Measurements from ENCODE around the gene PGAP6. TPM values are rescaled to one million over a fixed set of nuclear protein-coding genes. Genes with fewer than 3 reads are reported as not detected.
A peak's percentile ranks its signal among the peaks of the same experiment; 100 is the strongest.

PGAP6 gene
- total and polyA plus RNA-seq, 4 donors: 27.4 to 41.4 (median 39.0) TPM

GRCh38 chr16:370979-371514 is 10.7 kb downstream of the PGAP6 start:
- 42 to 54% methylated on average over 8 to 10 of the region's 10 CpGs for WGBS, 2 donors
- intact Hi-C loops (cut with DNase I): no loop called here
- no peak for ATAC-seq (ENCODE audit: low FRiP score)
- H3K4me1 ChIP-seq (ENCODE audit: control insufficient read depth in 1 of 2, insufficient read depth in 2 of 2, low read length in 2 of 2): no peaks in the 10 kb centered on the region
- DNase-seq: no peak
- no peak overlapping the region for H3K27ac ChIP-seq (ENCODE audit: low read depth in 1 of 2, low read length in 2 of 2)
- no peaks in the 10 kb centered on the region for H3K27me3 ChIP-seq (ENCODE audit: control insufficient read depth in 1 of 2, insufficient read depth in 2 of 2, low read length in 1 of 2)
- peaks cover 0 to 9% of the 10 kb centered on the region in 2 donors for H3K36me3 ChIP-seq (ENCODE audit: control insufficient read depth in 1 of 2, insufficient read depth in 2 of 2, low read length in 1 of 2)
- H3K4me3 ChIP-seq (ENCODE audit: low read length in 2 of 2): no peak overlapping the region
- H3K9me3 ChIP-seq (ENCODE audit: control insufficient read depth, low read length): no peaks in the 10 kb centered on the region

DNA sequence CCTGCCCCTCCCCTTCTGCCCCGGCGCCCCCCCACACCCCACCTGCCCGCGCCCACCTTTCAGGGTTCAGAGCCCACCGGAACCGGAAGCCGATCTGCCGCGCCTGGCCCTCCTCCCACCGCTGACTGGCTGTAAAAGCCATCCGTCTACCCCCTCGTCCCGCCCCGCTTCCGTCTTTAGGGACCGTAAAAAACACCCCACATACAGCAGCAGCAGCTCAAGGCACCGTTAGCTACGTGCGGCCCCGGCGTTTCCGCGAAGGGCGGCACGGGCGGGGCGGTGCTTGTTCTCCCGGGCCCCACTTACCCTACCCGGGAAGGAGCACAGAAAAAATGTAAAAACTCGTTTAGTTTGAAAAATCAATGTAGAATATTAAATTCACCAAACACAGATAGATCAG is 11.3 kb downstream of the PGAP6 start, which contains the start of gene MRPL28:
Gene MRPL28, minus strand, starts transcription at position 96 of the 400 bp plus-strand sequence. CDS start 320 bp downstream, outside the sequence.
- no peak within 1 kb of the TSS for H3K27ac ChIP-seq (ENCODE audit: low read depth in 1 of 2, low read length in 2 of 2)

GRCh38 chr16:369866-370436 is 11.8 kb downstream of the PGAP6 start:
- Histone ChIP-seq H3K27ac (ENCODE audit: low read depth in 1 of 2, low read length in 2 of 2) (no peak overlapping the region), H3K27me3 (ENCODE audit: control insufficient read depth in 1 of 2, insufficient read depth in 2 of 2, low read length in 1 of 2) (no peaks in the 10 kb centered on the region), H3K36me3 (ENCODE audit: control insufficient read depth in 1 of 2, insufficient read depth in 2 of 2, low read length in 1 of 2) (peaks cover 0 to 9% of the 10 kb centered on the region in 2 donors), H3K4me3 (ENCODE audit: low read length in 2 of 2) (no peak overlapping the region), H3K4me1 (ENCODE audit: control insufficient read depth in 1 of 2, insufficient read depth in 2 of 2, low read length in 2 of 2) (no peaks in the 10 kb centered on the region), H3K9me3 (ENCODE audit: control insufficient read depth, low read length) (no peaks in the 10 kb centered on the region)
- ATAC-seq (ENCODE audit: low FRiP score) (peak; percentile 42), DNase-seq (no peak)
- 13 to 15% methylated on average over 38 to 44 of the region's 44 CpGs for WGBS, 2 donors
- intact Hi-C loops (cut with DNase I): no loop called here

More for the DNA sequence above, 11.3 kb downstream of the PGAP6 start, which contains the start of gene MRPL28:
- no peaks in the 10 kb centered on the region for H3K4me1 ChIP-seq (ENCODE audit: control insufficient read depth in 1 of 2, insufficient read depth in 2 of 2, low read length in 2 of 2)
- DNase-seq (peak; percentile 96 to 98), ATAC-seq (ENCODE audit: low FRiP score) (peak; percentile 92)
- peaks cover 0 to 9% of the 10 kb centered on the region in 2 donors for H3K36me3 ChIP-seq (ENCODE audit: control insufficient read depth in 1 of 2, insufficient read depth in 2 of 2, low read length in 1 of 2)
- H3K9me3 ChIP-seq (ENCODE audit: control insufficient read depth, low read length): no peaks in the 10 kb centered on the region
- H3K27me3 ChIP-seq (ENCODE audit: control insufficient read depth in 1 of 2, insufficient read depth in 2 of 2, low read length in 1 of 2): no peaks in the 10 kb centered on the region
- intact Hi-C loops (cut with DNase I): no loop called here
- no peak within 1 kb of the TSS for H3K4me3 ChIP-seq (ENCODE audit: low read length in 2 of 2)
- 0 to 1% methylated on average over 24 to 30 of the region's 30 CpGs for WGBS, 2 donors

DNA sequence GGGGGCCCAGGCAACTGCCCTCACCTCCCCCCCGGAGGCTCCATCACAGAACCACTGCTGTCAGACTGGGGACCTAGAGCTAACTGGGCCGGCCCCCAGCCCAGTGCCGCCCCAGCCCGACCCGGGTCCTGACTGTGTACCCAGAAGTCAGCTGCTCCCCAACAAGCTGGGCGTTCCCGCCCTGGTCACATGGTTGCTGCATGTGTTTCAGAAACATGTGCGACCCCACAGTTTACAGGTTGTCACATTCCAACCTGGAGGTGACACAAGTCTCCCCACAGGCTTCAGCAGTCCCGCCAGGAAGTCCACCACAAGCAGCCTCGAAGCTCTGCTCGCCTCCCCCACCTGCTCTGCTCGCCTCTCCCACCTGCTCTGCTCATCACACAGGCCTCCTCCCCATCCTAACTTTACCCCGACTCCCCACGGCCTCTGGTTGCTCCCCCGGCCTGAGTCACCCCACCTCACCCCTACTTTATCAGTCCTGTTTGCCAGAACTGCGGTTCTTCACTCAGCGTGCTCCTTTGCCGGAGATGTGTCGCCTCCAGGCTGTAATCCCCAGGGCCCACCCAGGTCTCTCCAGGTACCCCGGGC is 12.4 kb downstream of the PGAP6 start:
- Histone ChIP-seq H3K27me3 (ENCODE audit: control insufficient read depth in 1 of 2, insufficient read depth in 2 of 2, low read length in 1 of 2) (no peaks in the 10 kb centered on the region), H3K36me3 (ENCODE audit: control insufficient read depth in 1 of 2, insufficient read depth in 2 of 2, low read length in 1 of 2) (peaks cover 0 to 7% of the 10 kb centered on the region in 2 donors), H3K4me1 (ENCODE audit: control insufficient read depth in 1 of 2, insufficient read depth in 2 of 2, low read length in 2 of 2) (no peaks in the 10 kb centered on the region), H3K4me3 (ENCODE audit: low read length in 2 of 2) (no peak overlapping the region), H3K9me3 (ENCODE audit: control insufficient read depth, low read length) (no peaks in the 10 kb centered on the region), H3K27ac (ENCODE audit: low read depth in 1 of 2, low read length in 2 of 2) (no peak overlapping the region)
- no peak for ATAC-seq (ENCODE audit: low FRiP score)
- no peak for DNase-seq
- intact Hi-C loops (cut with DNase I): no loop called here
- 82 to 85% methylated on average over 18 to 20 of the region's 20 CpGs for WGBS, 2 donors

GRCh38 chr16:368388-369158 is 13.2 kb downstream of the PGAP6 start:
- ATAC-seq (ENCODE audit: low FRiP score) (no peak), DNase-seq (no peak)
- intact Hi-C loops (cut with DNase I): no loop called here
- Histone ChIP-seq H3K36me3 (ENCODE audit: control insufficient read depth in 1 of 2, insufficient read depth in 2 of 2, low read length in 1 of 2) (peaks cover 0 to 4% of the 10 kb centered on the region in 2 donors), H3K27me3 (ENCODE audit: control insufficient read depth in 1 of 2, insufficient read depth in 2 of 2, low read length in 1 of 2) (no peaks in the 10 kb centered on the region), H3K4me1 (ENCODE audit: control insufficient read depth in 1 of 2, insufficient read depth in 2 of 2, low read length in 2 of 2) (no peaks in the 10 kb centered on the region), H3K4me3 (ENCODE audit: low read length in 2 of 2) (no peak overlapping the region), H3K9me3 (ENCODE audit: control insufficient read depth, low read length) (no peaks in the 10 kb centered on the region), H3K27ac (ENCODE audit: low read depth in 1 of 2, low read length in 2 of 2) (no peak overlapping the region)
- WGBS, 2 donors: 94% methylated on average over 29 of the region's 29 CpGs

DNA sequence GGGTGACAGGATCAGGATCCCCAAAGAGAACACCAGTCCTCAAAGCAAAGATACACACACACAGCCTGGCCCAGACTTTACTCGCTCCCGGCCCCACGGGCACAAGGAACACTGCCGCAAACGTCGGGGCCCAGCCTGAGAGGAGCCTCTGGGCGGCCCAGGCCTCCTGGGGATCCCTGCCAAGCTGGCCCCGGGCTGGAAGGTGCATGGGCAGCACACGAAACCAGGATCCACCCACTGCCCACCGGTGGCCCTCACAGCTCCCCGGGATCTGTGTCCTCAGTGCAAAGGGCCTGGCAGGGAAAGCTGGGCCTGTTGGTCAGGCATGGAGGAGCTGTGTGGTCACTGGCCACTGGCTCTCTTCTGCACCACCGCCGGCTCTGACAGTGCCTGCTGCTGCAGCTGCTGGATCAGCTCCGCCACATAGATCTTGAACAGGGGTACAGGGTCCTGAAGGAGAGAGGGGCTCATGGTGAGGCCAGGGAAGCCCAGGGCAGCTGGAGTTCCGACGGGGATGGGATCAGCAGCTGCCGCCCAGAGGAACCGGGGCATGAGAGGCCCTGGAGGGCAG is 14.4 kb downstream of the PGAP6 start:
- Histone ChIP-seq H3K27me3 (ENCODE audit: control insufficient read depth in 1 of 2, insufficient read depth in 2 of 2, low read length in 1 of 2) (no peaks in the 10 kb centered on the region), H3K27ac (ENCODE audit: low read depth in 1 of 2, low read length in 2 of 2) (no peak overlapping the region), H3K36me3 (ENCODE audit: control insufficient read depth in 1 of 2, insufficient read depth in 2 of 2, low read length in 1 of 2) (peaks cover 0 to 4% of the 10 kb centered on the region in 2 donors), H3K4me3 (ENCODE audit: low read length in 2 of 2) (no peak overlapping the region), H3K4me1 (ENCODE audit: control insufficient read depth in 1 of 2, insufficient read depth in 2 of 2, low read length in 2 of 2) (no peaks in the 10 kb centered on the region), H3K9me3 (ENCODE audit: control insufficient read depth, low read length) (no peaks in the 10 kb centered on the region)
- ATAC-seq (ENCODE audit: low FRiP score) (no peak), DNase-seq (no peak)
- WGBS, 2 donors: 95% methylated on average over 18 of the region's 18 CpGs
- intact Hi-C loops (cut with DNase I): no loop called here

- DNase-seq (no peak), ATAC-seq (ENCODE audit: low FRiP score) (no peak)
- intact Hi-C loops (cut with DNase I): no loop called here
- Histone ChIP-seq H3K27me3 (ENCODE audit: control insufficient read depth in 1 of 2, insufficient read depth in 2 of 2, low read length in 1 of 2) (no peaks in the 10 kb centered on the region), H3K9me3 (ENCODE audit: control insufficient read depth, low read length) (no peaks in the 10 kb centered on the region), H3K36me3 (ENCODE audit: control insufficient read depth in 1 of 2, insufficient read depth in 2 of 2, low read length in 1 of 2) (peaks cover 0 to 4% of the 10 kb centered on the region in 2 donors), H3K4me1 (ENCODE audit: control insufficient read depth in 1 of 2, insufficient read depth in 2 of 2, low read length in 2 of 2) (no peaks in the 10 kb centered on the region), H3K4me3 (ENCODE audit: low read length in 2 of 2) (no peak overlapping the region), H3K27ac (ENCODE audit: low read depth in 1 of 2, low read length in 2 of 2) (no peak overlapping the region)
- 89 to 92% methylated on average over 10 of the region's 10 CpGs for WGBS, 2 donors
These were observed 15.3 kb downstream of the PGAP6 start for GRCh38 chr16:366476-366875.

DNA sequence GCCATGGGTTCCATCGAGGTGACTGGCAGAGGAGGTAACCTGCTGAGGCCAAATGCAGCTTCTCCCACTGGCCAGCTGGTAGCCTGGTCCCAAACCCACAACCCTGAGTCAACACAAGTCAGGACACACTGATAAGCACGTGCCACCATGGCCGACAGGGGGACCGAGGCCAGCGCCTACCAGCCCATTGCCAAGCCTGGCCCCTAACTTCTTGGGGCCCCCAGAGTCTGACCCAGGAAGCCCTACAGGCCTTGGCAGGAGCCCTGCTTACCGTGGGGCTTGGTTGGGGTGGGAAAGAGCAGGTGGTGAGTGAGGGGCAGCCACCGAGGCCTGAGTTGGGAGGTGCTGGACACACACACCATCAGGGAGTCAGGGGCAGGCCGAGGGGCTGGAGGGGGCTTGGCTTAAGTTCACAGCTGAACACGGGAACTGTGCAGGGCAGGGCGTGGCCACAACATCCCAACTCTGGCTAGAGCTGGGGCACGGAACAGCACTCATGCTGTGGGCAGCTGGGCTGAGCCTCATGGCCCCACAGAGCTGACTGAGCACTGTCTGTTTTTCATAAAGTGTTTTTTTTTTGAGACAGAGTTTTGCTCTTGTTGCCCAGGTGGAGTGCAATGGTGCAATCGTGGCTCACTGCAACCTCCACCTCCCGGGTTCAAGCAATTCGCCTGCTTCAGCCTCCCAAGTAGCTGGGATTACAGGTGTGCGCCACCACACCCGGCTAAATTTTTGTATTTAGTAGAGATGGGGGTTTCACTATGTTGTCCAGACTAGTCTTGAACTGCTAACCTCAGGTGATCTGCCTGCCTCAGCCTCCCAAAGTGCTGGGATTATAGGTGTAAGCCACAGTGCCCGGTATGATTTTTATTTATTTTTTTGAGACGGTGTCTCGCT is 16.9 kb downstream of the PGAP6 start:
- no peaks in the 10 kb centered on the region for H3K9me3 ChIP-seq (ENCODE audit: control insufficient read depth, low read length)
- H3K4me3 ChIP-seq (ENCODE audit: low read length in 2 of 2): no peak overlapping the region
- 55 to 59% methylated on average over 19 of the region's 19 CpGs for WGBS, 2 donors
- peaks cover 0 to 4% of the 10 kb centered on the region in 2 donors for H3K36me3 ChIP-seq (ENCODE audit: control insufficient read depth in 1 of 2, insufficient read depth in 2 of 2, low read length in 1 of 2)
- H3K27me3 ChIP-seq (ENCODE audit: control insufficient read depth in 1 of 2, insufficient read depth in 2 of 2, low read length in 1 of 2): no peaks in the 10 kb centered on the region
- DNase-seq (no peak), ATAC-seq (ENCODE audit: low FRiP score) (no peak)
- H3K4me1 ChIP-seq (ENCODE audit: control insufficient read depth in 1 of 2, insufficient read depth in 2 of 2, low read length in 2 of 2): no peaks in the 10 kb centered on the region
- H3K27ac ChIP-seq (ENCODE audit: low read depth in 1 of 2, low read length in 2 of 2): no peak overlapping the region
- intact Hi-C loops (cut with DNase I): loop anchor here (5.0 kb wide), 1 partner anchor 258 kb away; no protein-coding TSS in a partner anchor

Measured in aorta (tissue), 5 donors.